Fibroblast of skin of scalp (primary cell): Measurements from ENCODE around the gene SLC8A2.

Source experiments
- DNase-seq: peaks from one replicate; pipeline ENCODE4 v3.0.0-alpha.2; 2013

SLC8A2 gene

GRCh38 chr19:47503130-47503825 lies 31.6 kb upstream of the SLC8A2 start:
- DNase-seq = no peak

GRCh38 chr19:47499863-47500830 lies 28.5 kb upstream of the SLC8A2 start:
- DNase-seq = no peak

- DNase-seq = no peak
These were observed 27.7 kb upstream of the SLC8A2 start for GRCh38 chr19:47499371-47499770.

GRCh38 chr19:47498561-47498960 lies 26.9 kb upstream of the SLC8A2 start:
- no peak for DNase-seq

DNA sequence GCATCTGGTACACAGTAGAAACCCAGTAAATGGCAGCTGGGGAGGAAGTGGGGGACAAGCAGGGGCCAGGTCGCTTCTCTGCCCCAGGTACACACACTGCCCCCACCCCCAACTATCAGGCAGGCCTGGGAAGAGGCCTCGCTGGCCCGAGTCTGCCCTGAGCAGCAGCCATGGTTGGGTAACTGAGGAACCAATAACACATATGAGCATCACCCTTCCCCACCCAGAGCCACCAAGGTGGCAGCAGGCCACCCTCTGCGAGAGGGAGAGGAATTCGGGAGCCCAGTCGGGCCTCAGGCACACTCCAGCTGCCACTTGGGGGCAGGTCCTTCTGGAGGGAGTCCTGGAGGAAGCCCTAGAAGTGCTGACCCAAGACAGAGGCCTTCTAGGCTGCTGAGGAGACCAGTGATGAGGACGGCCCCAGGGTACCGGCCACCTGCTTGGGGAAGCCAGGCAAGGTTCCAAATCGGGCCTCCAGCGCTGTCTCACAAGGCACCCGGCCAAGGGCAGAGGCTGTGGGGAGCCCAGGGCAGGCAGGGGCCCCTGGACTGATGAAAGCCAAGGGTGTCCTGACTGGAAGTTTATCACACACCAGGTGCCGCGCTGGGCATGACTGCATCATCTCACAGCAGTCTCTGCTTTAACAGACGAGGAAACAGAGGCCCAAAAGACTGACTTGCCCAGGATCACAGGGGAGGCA lies 26.3 kb upstream of the SLC8A2 start:
- DNase-seq = no peak

DNA sequence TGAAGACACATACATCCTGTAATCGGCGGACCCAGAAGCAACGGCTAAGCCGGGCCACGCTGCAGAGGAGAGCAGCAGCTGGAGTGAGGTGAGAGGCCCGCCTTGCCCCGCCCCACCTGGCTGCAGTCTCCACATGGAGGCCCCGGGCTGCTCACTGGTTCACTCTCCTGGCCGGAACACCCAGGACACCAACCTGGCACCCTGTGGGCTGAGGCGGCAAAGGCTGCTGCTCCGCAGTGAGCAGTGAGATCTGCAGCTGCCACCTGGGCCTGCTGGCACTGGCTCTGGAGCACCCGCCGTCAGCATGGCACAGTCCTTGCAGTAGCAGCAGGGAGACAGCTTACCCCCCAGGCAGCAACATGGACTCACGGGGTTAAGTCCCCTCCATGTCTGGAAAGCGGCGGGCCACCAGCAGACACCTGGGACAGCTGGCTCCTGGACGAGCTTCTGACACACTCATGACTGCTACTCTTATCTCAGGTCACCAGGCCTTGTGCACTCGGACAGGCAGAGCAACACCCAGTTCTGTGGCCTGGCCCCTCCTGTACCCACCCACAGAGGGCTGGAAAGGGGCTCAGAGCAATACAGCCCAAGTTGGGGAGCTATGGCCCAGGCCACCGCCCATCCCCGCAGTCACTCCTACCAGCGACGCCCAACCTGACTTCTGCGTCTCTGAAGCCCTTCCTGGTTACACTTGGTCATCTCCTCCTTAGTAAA lies 25.5 kb upstream of the SLC8A2 start:
- DNase-seq = no peak

DNA sequence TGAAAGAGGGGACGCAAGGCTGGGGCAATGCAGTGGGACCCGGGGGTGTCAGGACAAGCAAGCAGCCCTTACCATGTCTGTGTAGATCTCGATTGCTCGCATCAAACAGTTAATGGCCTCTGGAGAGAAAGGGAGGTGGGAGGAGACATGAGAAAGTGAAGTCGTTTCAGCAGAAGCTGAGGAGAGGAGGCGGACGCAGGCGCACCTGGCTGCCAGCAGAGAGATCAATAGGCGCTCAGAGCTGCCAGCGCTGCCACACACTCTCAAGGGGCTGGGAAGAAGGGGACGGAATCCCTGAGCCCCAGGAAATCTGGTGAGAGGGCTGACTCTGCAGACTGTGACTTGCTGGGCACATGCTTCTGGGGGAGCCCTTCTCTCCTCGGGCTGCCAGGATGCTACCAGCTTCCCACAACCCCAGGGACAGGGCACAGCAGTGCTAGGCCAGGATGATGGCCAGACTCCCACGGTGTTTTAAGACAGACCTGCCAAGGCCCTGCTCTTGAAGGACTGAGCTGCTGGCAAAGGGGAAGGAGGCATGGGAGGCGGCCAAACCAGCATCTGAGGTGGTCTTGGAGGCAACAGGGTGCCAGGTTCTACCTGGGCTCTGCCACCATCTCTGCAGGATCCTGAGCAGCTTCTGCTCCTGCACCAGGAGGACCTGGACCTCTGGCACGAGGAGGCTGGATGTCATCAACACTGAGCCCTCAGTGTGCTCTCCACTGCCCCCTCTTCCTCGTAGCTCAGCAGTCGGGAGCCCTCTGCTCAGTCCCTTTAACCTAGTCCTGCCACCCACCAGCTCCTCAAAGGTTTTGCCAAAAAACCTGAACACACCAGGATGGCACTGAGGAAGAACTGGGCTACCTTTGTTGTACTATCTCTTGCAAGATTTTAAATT lies 24.0 kb upstream of the SLC8A2 start:
- DNase-seq = no peak

GRCh38 chr19:47494729-47495128 lies 23.0 kb upstream of the SLC8A2 start:
- DNase-seq = no peak

DNA sequence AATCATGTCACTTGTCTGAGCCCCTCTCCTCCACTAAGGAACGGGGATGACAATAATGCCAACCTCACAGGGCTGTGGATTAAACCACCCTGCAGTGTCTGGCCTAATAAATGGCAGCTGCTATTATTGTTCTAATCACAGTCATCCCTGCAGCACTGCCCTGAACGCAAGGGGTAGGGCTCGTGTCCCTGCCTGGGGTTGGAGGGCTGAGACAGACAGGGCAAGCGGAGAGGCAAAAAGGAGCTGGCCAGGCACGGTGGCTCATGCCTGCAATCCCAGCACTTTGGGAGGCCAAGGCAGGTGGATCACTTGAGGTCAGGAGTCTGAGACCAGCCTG lies 22.5 kb upstream of the SLC8A2 start:
- DNase-seq = no peak

DNA sequence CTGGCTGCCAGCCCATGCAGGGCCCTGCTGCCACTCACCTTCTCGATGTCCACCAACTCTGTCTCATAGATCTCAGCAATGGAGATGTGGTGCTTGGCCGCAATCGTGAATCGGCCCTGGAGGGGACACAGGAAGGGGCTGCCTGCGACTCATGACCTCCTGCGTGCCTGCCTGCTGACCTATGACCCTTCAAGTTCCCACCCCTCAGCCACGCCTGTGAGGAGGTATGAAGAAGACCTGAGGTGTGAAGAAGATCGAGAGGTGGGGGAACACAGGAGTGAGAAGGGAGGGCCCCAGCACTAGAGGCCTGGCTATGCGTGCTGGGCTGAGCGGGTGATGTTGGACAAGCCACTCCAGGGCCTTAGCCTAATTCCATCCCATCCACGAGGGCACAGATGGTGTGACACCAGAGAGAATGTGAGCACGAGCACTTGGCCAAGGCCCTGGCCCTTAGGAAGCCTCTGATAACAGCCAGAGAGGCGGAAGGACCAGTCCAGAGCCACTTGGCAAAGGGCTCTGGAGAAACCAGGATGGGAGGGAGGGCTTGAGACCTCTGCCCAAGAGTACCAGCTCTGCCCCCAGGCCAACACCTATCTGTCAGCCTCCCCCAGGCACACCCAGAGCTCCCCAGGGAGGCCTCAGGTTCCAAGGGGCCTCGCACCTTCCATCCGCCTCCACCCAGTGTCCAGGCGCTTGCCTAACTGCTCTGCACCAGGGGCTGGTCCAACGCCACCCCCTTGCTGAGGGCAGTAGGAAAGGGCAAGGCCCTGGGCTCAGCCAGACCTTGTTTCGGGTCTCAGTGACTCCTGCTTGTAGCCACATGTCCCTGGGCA lies 21.9 kb upstream of the SLC8A2 start:
- no peak for DNase-seq

DNA sequence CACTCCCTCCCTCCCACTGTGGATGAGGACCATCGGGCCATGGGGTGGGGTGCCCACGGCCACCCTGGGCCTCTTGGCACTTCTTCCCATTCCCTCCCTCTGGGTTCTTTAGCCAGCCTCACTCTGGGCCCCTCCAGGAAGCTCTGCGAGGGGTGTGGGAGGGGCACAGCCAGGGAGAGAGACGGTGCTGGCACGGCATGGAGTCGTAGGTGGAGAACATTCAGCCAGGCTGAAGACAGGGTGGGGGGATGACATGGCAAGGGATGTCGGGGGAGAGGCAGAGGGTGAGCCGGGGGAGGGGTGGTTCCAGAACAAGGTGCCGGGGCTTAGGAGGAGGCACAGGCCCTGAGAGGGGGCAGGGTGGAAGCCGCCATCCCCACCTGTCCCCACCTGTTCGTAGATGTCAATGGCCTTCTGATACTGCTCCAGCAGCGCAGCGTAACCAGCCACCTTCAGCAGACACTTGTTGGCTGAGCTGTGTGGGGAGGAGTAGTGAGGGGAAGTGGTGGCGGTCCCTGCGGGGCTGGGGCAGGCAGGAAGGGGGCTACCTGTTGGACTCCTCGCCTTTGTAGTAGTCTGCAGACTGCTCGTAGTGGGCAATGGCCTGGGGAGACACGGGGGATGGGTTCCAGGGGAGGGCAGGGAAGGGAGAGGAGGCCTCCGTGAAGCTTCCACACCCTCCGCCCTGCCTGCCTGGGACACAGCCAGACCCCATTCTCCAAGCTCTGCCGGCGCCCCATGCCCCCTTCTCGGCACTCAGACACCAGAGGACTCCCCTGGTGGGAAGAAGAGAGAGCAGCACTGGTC lies 21.1 kb upstream of the SLC8A2 start:
- no peak for DNase-seq

GRCh38 chr19:47492137-47492533 lies 20.4 kb upstream of the SLC8A2 start:
- DNase-seq = no peak

DNA sequence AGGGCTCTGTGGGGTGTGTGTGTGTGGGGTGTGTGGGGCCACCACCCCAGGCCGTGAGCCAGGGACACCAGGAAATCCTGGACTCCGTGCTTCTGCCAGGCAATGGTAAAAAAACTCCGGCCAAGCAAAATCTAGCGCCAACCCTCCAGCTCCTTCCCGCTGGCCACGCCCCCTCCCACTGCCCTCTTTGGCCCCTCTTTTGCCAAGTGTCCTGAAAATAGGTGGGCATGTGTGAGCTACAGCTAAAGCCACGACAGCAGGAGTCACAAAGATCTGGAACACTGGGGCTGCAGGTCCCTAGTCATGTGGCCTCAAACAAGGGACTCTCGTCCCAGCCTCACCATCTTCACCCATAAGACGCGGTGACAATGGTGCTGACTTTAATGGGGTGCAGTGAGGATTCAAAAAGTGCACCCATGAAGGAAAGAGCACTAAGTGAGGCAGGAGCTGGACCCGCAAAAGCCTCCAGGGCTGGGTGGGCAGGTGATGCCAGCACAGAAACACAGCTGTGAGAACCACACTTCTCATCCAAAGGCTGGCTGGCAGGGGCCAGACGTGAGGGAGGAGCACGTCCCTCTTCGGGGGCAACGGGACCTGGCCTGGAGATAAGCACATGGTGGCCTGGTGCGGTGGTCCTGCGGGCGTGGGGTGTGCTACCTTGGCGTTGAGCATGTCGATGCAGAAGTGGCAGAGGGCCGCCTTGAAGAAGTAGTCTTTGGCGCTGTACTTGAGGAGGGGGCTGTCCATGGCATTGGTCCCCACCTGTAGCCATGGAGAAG lies 19.9 kb upstream of the SLC8A2 start:
- no peak for DNase-seq

DNA sequence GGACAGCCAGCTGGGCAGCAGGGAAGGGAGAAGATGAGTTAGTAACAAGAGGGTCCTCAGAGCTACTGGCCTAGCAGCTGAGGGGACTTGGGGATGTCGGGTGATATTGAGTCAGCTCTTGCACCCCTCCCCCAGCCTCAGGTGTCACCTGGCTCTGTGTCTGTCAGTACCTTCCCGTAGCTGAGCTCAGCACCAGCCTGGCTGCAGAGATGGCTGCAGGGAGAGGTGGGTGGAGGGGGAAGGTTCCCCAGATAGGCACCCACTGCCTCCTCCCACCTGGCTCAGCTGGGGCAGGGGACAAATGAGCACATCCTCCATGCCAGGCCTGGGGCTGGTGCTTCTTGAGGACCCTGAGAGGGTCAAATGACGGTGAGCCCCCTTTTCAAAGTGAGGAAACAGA lies 19.2 kb upstream of the SLC8A2 start:
- DNase-seq = no peak

- no peak for DNase-seq
These were observed 18.3 kb upstream of the SLC8A2 start for GRCh38 chr19:47490031-47490430.

DNA sequence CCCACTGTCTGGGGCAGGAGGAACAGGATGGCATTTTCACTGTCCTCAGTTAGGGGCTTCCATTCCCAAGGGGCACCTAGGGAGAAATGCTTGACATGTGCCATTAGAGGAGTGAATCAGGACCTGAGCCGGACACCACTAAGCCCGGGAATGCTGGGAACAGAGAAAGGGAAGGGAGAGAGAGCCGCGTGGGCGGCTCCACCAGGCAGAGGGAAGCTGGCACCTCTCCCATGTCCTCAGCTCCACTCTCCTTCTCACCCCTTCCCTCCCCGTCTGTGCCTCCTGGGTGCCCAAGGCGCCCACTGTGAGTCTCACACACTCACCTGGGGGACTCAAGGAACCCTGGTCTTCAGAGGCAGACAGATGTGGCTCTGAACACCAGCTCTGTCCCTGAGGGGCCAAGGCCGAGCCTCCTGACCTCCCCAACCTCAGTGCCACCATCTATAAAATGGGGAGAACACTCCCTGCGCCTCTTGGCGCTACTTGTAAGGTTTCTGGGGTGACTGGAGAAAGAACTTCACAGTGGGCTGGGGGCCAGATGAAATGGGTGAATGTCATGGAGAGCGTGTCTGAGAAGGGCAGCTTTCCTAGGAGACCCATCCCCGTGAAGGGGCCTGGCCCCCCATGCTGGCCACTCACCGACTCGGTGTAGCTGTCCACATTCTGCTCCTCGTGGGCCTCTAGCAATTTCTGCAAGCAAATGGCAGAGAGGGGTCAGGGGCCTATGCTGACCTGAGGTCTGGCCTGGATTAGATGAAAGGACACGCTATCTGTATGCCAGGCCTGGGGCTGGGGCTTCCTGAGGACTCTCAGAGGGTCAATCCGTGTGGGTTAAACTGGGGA lies 17.6 kb upstream of the SLC8A2 start:
- no peak for DNase-seq

DNA sequence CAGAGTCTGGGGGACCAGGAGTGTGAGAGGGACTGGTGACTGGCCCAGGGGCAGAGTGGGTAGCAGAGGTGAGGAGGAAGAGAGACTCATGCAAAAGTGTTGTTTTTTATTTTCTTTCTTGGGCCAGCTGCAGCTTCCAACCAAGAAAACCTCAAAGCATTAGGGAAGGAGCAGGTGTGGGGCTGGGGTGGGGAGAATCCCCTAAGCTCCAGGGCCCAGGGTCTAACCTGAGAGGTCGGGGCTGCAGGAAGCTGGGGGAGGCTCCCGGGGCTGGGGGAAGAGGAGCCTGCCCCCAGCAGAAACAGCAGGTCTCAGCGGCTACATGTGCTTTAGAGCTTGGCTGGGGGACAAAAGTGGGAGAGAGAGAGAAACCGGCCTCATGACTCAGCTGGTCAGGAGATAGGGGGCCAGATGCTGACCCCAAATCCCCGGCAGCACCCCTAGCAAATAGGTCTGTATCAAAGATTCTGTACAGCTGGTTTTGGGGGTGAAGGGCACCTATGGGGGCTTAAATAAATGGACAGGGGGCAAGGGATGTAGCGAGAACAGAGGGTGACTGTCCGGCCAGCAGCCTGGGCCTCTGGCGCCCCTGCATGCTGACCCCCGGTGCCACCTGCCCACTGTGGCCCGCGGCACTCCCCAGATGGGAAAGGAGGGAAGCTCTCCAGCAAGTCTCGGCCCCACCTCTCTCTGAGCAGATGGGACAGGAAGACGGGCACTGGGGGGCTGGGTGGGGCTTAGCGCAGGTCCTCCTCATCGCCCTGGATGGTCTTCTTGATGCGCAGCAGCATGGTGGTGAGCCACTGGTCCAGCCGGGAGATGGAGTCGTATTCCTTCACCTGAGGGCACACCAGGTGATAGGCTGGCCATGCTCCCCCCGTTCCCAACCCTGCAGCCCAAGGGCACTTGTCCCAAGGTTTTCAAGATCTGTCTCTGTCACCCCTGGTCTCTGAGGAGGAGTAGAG lies 16.1 kb upstream of the SLC8A2 start:
- DNase-seq = no peak
